GM21526 (cell line): Measurements from ENCODE around the gene PARVB.

Experiments used
- ATAC-seq: cut with Tn5 transposase; IDR thresholded peaks from one replicate; pipeline ENCODE4 v1.9.1; 2021; ENCODE audit warnings: moderate library complexity; ENCODE audit not compliant: unreplicated experiment, low FRiP score

Gene PARVB

DNA sequence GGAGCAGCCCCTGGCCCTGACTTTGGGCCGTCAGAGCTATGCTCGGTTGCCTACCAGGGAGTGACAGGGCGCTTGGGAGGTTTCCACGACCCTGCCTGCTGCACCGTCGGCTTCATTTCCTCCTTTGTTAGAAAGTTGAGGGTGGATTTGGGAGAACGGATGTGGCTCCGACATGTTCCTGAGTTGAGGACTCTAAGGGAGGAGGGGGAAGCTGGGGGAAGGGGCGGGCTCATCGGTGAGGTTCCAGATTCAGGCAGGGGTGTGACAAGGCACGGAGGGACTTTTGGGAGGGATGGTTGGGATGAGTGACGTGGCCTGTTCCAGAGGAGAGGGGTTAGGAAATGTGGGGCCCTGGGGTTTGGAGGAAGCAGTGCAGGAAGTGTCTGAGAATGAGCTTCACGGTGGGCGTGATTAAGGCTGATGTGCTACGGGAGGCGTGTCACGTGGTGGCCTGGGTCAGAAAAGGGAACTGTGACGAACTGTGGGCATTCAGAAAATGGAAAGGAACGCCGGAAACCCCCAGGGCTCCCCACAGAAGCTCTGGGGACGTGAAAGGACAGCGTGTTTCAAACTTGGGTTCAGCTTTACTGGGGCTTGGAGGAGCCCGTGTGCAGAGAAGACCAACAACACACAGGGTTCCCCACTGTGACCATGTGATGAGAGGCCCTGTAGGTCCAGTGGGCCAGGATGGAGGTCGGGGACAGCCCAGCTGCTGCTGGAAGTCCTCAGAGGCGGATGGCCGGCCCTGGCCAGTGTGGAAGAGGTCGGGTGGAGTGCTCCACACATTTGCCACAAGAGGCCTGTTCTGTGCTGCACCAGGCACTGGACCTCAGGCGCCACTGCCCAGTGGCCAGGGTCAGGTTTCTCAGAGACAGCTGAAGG, 2.8 kb downstream of the PARVB start:
- ATAC-seq: peak; percentile 36

DNA sequence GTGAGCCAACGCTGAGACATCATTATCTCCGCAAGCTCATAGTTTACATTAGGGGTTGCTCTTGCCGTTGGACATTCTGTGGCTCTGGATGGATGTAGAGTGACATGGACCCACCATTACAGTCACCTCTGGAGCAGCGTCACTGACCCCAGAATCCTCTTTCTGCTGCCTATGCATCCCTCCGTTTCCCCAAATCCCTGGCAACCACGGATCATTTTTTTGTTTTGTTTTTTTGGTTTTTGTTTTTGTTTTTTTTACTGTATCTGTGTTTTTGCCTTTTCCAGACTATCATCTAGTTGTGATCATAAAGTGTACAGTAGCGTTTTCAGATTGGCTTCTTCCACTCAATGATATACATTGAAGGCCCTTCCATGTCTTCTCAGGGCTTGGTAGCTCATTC, 4.0 kb downstream of the PARVB start:
- ATAC-seq: no peak

DNA sequence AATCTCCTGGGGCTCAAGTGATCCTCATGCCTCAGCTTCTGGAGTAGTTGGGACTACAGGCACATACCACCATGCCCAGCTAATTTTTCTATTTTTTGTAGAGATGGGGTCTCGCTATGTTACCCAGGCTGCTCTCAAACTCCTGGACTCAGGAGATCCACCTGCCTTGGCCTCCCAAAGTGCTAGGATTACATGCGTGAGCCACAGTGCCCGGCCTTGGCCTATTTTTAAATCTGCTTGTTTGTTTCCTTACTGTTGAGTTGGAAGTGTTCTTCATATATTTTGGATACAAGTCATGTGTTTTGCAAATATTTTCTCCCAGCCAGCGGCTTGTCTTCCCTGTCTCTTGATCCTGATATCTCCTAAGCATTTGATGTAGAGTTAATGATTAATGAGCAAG, 5.0 kb downstream of the PARVB start:
- ATAC-seq: no peak

DNA sequence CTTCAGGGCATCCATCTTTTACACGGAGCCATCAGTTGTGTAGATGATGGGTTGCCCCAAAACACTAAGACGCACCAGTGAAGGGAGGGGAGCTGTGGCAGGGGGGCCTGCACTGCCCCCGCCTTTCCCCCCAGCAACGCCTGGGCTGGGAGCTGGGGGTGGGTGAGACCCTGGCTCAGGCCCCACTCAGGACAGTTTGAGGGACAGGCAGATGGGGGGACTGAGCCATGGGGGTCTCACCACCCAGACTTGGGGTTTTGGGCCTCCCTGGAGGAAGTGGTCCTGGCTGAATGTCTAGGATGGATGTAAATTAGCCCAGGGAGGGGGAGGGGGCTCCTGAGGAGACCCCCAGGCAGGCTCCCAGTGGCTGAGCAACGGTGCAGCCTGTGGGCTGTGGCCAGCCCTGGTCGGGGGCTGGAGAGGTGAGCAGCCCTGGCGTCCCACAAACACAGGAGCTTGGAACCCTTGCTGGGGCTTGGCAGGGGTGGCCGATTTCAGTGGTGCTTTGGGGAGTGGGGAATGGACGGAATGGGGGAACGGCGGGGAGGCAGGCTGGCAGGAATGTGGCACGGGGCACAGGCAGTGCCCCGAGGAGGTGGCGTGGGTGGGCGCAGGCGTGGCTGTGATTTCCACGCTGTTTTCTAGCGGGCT, 6.1 kb downstream of the PARVB start:
- ATAC-seq: no peak

- ATAC-seq: no peak
Observed at GRCh38 chr22:44030702-44031082, 6.6 kb downstream of the PARVB start.

DNA sequence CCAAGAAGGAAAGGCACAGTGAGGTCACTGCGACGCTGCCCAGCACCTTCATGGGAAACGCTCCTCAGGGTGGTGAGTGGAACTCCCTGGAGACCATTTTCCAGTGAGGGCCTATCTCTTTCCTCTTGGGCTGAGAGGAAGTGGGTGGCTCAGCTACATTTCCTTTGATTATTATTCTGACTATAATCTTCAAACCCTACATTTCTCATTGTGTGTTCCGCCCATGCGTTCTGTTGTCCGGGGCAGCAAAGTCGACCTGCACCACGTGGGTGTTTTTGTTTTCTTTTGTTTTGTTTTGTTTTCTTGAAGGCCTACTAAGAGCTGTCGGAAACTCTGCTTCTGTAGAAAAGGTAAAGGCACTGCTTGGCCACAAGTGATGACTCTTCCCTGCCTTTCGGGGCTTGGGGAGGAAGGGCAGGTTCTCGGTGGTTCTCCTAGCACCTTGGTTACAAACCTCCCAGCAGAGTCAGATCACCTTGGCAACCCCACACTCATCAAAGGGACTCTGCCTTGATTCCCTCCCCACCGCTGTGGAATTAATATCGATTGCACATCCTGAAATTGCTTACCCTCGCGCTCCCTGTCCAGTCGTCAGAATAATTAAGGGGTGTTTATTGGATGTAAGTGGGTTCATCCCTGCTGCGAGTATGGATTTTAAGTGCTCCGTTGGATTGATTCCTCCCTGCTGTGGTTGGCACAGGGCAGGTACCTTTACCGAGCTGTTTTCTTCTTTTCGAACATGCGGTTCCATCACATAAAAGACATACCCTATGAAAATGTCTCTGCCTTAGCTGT, 7.3 kb downstream of the PARVB start:
- no peak for ATAC-seq

DNA sequence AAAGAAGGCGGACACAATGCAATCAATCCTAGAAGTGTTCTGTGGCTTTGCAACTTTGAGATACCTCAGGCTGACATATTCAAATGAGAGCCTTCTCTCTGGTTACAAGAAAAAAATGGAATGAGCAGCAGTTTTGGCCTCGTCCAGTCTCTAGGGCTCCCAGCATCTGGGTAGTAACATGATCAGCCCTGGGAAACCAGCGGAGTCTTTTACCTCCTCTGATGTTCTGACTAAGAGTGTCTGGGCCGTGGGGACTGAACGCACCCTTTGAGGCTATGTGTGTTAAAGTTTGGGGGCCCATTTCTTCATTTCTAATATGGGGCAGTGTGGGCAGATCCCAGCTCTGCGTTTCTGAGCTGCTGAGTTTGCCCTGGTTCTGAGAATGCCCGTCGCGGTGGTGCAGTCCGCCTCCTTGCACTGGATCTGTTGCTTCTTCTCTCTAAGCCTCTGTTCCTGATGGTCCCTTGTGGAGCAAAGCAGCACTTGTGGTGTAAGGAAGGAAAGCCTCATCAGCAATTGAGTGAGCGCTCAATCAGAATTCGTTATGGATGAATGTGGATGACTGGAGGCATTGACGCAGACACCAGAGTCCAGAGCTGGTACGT, 8.1 kb downstream of the PARVB start:
- no peak for ATAC-seq

- ATAC-seq: no peak
Observed at GRCh38 chr22:44033287-44033686, 9.2 kb downstream of the PARVB start.

DNA sequence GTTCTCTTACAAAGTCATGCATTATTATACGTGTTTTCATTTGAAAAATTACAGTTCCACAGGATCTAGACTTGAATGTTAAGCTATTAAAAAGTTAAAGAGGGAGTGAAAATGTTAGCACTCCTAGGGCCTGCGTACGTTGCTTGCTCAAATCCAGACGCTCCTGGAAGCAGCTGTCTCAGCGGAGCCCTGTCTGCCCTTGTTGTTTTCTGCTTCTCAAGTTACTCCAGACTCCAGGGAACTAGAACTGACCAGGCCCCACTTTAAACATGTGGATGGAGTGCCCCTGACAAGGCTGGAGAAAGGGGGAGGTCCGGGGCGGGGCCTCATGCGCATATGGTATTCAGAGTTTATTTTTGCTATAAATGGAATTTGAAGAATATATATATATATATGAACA, 9.6 kb downstream of the PARVB start:
- ATAC-seq: no peak

DNA sequence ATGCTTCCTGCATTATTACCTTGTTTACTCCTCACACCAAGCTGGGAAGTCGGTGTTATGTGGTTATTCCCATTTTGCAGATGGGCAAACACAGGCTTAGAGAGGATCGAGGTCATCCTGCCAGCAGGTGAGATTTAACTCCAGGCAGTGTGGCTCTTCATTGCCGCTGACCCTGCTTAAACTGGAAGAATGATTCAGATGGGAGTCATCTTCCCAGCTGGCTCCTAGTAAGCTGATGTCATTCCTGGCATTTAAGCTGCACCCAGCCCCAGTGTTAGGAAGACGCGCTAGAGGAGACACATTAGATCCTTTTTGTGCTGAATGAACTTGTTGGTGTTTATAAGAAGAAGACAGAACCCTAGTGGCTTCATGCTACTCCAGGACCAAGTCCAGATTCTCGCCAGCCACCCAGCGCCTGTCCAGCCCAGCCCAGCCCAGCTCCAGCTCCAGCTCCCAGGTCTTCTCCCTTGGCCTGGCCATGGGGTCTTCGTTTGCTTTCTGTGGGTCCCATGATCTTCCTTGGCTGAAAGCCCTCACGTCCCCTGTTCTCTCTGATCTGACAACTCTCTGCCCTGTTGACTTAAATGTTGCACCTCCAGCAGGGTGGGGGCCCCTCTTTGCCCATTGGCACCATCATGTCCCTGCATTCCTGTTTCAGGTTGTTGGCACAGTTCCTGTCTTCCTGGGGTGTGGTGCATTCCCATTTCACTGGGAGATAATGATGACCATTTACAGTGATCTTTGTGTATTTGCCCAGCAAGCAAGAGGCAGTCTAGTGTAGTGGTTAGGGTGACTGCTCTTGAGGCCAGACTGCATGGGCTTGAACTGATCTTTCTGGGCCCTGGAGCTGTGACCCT, 13.6 kb downstream of the PARVB start:
- ATAC-seq: no peak

GRCh38 chr22:44039566-44040171, 15.6 kb downstream of the PARVB start:
- no peak for ATAC-seq

- no peak for ATAC-seq
Observed at GRCh38 chr22:44042249-44043218, 18.4 kb downstream of the PARVB start.

GRCh38 chr22:44045145-44045544, 21.0 kb downstream of the PARVB start:
- ATAC-seq: no peak

DNA sequence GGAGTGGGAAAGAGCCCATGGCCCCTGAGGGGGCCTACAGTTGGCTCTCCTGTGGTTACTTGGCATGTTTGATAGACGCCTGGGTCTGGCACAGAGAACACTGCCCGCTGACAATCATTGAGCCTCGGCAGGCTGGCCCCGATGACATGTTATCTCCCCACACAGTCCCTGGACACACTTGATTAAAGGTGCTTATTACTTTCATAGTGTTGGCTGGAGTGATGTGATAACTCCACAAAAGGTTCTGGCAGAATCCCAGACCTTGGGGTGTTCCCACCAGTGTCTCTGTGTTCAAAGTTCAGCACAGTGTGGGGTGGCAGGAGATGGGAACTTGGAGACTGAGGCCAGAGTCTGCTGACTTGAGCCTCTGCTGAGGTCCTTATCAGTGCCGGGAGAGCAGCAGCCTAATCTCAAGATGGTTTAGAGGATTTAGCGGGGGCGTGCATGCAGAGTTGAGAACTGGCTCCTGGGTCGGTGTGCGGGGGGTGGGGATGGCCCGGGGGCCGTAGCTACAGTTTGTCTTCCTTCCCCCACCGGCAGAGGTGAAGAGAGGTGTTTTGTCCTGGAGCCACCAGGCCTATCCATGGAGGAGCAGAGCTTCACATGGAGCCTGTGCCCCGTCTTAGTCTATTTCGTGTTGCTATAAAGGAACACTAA, 22.5 kb downstream of the PARVB start:
- no peak for ATAC-seq

DNA sequence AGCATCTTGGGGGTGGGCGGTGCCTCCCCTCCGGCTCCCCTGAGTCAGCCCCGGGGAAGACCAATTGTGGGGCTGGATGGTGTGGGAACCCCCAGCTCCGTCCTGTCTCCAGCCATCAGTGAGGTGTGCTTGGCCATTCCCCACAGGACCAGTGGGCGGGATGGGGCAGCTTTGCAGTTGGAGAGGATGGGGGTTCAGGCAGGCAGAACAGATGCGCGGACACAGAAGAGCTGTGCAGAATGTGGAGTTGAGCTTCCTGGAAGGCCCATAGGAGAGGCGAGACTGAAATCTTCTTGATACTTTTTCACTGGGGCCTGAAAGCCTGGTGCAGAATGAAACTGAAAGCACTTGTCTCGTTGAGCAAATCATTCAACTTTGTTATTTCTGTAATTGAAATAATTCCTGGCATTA, 23.8 kb downstream of the PARVB start:
- no peak for ATAC-seq

DNA sequence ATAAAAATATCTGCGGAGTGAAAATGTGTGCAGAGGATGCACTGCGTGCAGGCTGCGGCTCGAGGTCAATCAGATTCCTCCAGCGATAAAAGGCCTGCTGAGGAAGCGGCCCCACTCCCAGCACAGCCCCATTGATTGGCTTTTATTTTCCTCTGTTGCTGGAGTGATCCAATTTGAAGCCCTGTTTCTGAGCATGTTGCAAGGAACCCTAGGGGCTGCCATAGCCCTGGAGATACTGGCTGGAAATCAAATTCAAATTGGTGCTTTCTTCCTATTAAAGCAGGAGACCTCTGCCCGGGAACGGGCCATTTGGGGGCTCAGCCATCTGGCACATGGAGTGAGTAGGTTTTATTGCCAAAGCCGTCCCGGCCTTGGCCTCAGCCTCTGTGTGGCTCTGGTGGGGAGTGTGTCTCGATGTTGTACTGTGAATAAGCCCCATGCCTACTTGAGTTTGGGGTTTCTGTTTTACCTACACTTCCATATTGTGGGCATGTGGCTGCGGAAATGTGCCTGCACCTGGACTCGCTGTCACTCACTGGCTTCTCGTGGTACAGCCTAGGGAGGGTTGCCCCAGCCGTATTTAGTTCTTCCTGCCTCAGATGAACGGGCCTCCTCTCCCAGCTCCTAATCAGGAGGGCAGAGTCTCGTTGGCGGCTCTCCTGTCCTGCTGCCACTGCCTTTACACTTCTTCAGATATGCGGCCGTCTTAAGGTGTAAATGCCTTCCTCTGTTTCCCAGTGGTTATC, 25.6 kb downstream of the PARVB start:
- ATAC-seq: no peak

DNA sequence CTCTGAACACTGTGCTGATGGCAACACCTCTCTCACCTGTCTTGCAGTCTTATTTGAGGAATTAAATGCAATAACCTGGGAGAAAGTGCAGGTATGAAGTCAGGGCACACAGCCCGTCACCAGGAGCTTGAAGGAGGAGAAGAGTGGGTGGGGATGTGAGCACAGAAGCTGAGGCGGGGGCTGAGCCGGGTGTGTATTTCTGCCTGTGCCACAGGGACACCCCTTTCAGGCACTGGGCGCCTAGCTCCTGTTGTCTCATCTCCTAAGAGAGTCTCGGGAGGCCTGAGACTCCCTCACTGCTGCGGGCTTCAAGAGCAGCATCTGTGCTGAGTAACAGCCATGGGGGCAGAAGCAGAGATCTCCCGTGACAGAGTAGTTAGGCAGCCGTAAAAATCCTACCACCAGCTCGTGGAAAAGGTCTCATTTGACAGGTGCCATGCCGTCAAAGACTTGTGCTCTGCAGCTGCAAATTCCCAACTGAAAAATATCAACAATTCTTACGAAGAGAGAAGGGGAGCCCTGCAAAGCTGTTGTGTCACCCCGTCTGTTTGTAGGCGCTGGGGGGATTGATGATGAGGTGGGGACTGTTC, 26.8 kb downstream of the PARVB start:
- no peak for ATAC-seq
